Chondrocyte (in vitro differentiated cells): ENCODE results near the gene HORMAD2. TPM values are rescaled to one million over a fixed set of nuclear protein-coding genes. Genes with fewer than 3 reads are reported as not detected.

ENCODE experiments used
- DNase-seq: peaks from one replicate; pipeline ENCODE4 v3.0.0; 2021; ENCODE audit warnings: mixed read lengths, low spot score
- H3K27ac Mint-ChIP-seq: one replicate; pipeline ENCODE4 v1.8.0; 2021; ENCODE audit warnings: mild to moderate bottlenecking, moderate library complexity, mixed read lengths; ENCODE audit not compliant: unreplicated experiment
- H3K27me3 Mint-ChIP-seq: 2 replicates; pipeline ENCODE4 v1.8.0; 2021; ENCODE audit warnings: low read depth, mixed read lengths
- H3K36me3 Mint-ChIP-seq: 2 replicates; pipeline ENCODE4 v1.8.0; 2021; ENCODE audit warnings: low read depth, mixed read lengths
- H3K4me1 Mint-ChIP-seq: 2 replicates; pipeline ENCODE4 v1.8.0; 2021; ENCODE audit warnings: low read depth, mild to moderate bottlenecking, mixed read lengths
- H3K4me3 Mint-ChIP-seq: one replicate; pipeline ENCODE4 v1.8.0; 2021; ENCODE audit warnings: mild to moderate bottlenecking, moderate library complexity, mixed read lengths; ENCODE audit not compliant: unreplicated experiment
- H3K9me3 Mint-ChIP-seq: 2 replicates; pipeline ENCODE4 v1.8.0; 2021; ENCODE audit warnings: low read depth, mixed read lengths
- total RNA-seq: library from RNA; stranded (reverse); gene quantifications from 3 replicates; pipeline ENCODE4 v1.2.1, GENCODE V29; 2021
- TF ChIP-seq, protein P1 (sequence below): fragments of 200-600 bp; sonication (generic); IDR thresholded peaks from 2 replicates; pipeline ENCODE4 v1.5.0; 2021; ENCODE audit warnings: antibody characterized with exemption, mild to moderate bottlenecking, moderate library complexity

HORMAD2 gene
- total RNA-seq, 1 donor from 2014 or later, result not detected

DNA sequence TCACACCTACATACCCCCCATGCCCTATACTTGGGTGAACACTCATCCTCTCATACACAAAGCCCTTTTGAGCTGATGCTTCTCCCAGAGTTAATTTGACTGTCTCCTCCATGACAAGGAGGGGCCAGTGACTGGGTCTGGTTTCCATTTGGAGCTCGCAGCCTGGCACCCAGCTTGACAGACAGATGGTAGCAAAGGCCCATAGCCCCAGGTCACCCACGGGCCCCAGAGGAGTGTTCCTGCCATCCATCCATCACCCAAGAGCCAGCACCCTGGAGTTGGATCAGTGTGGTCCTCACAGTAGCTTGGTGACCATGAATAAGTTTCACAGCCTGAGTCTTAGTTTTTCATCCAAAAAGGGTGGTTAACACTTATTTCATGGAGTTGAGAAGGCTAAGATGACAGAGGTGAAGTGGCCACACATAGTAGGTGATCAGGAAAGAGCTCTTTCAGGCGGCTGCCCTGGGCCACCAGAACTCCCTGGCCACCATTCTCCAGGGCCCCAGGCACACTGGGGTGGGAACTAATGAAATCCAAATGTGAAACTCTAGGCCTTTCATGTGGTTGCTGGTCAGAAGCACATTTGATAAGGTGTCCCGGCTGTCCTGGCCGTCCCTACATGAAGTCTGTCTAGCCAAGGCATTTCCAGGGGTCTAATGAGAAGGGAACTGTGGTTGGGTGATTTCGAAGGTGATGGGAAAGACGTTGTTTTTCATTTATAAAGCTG, 123.9 kb downstream of the HORMAD2 start:
- H3K27ac Mint-ChIP-seq, result peak overlapping the region; percentile 99
- DNase-seq, result peak; percentile 51
- no peaks in the 10 kb centered on the region for H3K36me3 Mint-ChIP-seq
- no peak overlapping the region for H3K4me3 Mint-ChIP-seq
- H3K27me3 Mint-ChIP-seq, result no peaks in the 10 kb centered on the region
- peaks cover 69% of the 10 kb centered on the region for H3K4me1 Mint-ChIP-seq
- peaks cover 8% of the 10 kb centered on the region for H3K9me3 Mint-ChIP-seq
- TF ChIP-seq, protein P1, sequence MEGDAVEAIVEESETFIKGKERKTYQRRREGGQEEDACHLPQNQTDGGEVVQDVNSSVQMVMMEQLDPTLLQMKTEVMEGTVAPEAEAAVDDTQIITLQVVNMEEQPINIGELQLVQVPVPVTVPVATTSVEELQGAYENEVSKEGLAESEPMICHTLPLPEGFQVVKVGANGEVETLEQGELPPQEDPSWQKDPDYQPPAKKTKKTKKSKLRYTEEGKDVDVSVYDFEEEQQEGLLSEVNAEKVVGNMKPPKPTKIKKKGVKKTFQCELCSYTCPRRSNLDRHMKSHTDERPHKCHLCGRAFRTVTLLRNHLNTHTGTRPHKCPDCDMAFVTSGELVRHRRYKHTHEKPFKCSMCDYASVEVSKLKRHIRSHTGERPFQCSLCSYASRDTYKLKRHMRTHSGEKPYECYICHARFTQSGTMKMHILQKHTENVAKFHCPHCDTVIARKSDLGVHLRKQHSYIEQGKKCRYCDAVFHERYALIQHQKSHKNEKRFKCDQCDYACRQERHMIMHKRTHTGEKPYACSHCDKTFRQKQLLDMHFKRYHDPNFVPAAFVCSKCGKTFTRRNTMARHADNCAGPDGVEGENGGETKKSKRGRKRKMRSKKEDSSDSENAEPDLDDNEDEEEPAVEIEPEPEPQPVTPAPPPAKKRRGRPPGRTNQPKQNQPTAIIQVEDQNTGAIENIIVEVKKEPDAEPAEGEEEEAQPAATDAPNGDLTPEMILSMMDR, result no peak

DNA sequence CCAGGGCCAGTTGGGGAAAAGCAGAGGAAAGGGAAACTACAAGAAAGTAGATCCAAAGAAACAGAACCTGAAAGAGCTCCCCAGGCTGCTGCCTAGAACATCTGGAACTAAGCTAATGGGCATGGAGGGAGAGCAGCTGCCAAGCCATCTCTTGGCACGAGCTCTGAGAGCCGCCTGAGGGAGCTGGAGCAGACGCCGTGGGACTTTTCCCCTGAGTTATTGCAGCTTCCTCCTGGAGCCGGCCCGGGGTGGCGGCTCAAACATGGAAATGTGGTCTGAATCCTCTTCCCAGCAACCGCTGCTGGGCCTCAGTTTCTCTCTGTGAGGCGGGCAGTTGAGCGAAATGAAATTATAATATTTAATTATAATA, 124.5 kb downstream of the HORMAD2 start:
- no peaks in the 10 kb centered on the region for H3K27me3 Mint-ChIP-seq
- H3K4me1 Mint-ChIP-seq, result peaks cover 74% of the 10 kb centered on the region
- H3K27ac Mint-ChIP-seq, result peak overlapping the region; percentile 99
- no peaks in the 10 kb centered on the region for H3K36me3 Mint-ChIP-seq
- TF ChIP-seq, protein P1, result peak; percentile 25
- H3K4me3 Mint-ChIP-seq, result no peak overlapping the region
- H3K9me3 Mint-ChIP-seq, result peaks cover 8% of the 10 kb centered on the region
- DNase-seq, result peak; percentile 89

DNA sequence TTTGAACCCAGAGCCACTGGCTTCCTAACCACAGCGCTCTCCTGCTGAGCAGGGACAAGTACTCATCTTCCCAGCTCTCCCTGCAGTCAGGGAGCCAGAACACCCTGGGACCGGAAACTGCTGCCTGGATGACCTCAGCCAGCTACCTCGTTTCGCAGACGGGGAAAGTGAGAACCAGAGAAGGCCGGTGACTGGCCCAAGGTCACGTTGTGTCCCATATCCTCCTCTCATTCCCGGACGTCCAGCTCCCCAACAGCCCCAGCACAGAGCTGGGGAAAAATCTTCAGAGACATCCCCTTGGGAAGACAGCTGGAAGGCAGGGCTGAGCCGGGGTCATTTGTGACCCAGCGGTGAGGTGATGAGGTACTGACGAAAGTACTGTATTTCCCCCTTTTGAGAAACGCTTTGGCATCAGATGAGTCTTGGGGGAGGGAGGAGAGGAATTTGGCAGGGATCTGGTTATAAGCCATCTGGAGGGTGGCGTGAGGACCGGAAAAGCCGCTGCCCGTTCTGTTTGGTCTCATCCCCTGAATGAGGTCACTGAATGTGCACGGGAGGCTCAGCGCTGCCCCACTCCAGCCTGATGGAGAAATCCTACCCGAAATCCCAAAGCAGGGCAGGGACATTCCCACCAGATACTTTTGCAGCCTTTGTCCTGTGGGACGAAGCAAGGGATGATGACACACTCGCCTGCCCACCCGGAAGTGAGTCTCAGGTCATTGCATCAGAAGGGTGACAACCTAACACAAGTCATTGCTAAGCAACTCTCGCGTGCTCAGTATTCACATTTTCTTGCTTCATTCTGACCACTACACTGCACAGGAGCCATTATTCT, 125.2 kb downstream of the HORMAD2 start:
- TF ChIP-seq, protein P1, result no peak
- Mint-ChIP-seq H3K9me3 (peaks cover 8% of the 10 kb centered on the region), H3K36me3 (no peaks in the 10 kb centered on the region), H3K27ac (peak overlapping the region; percentile 99), H3K4me1 (peaks cover 82% of the 10 kb centered on the region), H3K4me3 (peak overlapping the region; percentile 35), H3K27me3 (no peaks in the 10 kb centered on the region)
- peak; percentile 69 for DNase-seq

DNA sequence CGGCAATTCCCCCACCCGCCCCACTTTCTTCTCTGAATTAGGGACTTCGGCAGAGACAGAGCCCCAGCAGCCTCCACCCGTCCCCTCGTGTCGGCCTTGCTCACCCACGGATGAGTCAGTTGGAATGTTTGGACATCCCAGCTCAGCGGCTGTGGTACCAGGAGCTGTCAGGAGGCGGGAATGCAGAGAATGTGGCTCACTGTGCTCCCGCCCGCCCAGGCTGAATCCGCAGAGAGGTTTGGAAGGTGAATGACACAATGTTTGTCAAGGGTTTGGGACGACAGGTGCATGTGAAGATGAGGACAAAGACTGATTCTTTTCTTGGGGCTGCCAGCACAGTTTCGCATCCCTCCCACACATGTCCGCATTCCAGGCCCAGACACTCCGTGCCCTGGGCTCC, 126.7 kb downstream of the HORMAD2 start:
- DNase-seq, result peak; percentile 95
- H3K4me3 Mint-ChIP-seq, result peak overlapping the region; percentile 3
- no peaks in the 10 kb centered on the region for H3K27me3 Mint-ChIP-seq
- TF ChIP-seq, protein P1, result no peak
- no peaks in the 10 kb centered on the region for H3K36me3 Mint-ChIP-seq
- peaks cover 4% of the 10 kb centered on the region for H3K9me3 Mint-ChIP-seq
- peaks cover 84% of the 10 kb centered on the region for H3K4me1 Mint-ChIP-seq
- peak overlapping the region; percentile 99 for H3K27ac Mint-ChIP-seq
